COLO668 (cell line): ENCODE results near the gene SLC1A2.
"Not testable (repeated sequence)": the region's sequence is repeated elsewhere in the genome, so short reads cannot be mapped to it uniquely, and the experiment has no call there.

Experiments
- DNase-seq: peaks from one replicate; lab custom pipeline; 2025; ENCODE audit not compliant: unreplicated experiment; lab: John Stamatoyannopoulos, UW

The SLC1A2 gene

GRCh38 chr11:35232891-35233330 is 186.4 kb downstream of the SLC1A2 start:
- DNase-seq = no peak

GRCh38 chr11:35231076-35231860 is 188.1 kb downstream of the SLC1A2 start:
- no peak for DNase-seq

- DNase-seq = no peak
Measured at GRCh38 chr11:35230388-35230787, 189.0 kb downstream of the SLC1A2 start.

- DNase-seq = no peak
Measured at GRCh38 chr11:35228328-35228725, 191.0 kb downstream of the SLC1A2 start.

- DNase-seq = no peak
Measured at GRCh38 chr11:35227576-35228327, 191.6 kb downstream of the SLC1A2 start.

GRCh38 chr11:35226756-35227155 is 192.6 kb downstream of the SLC1A2 start:
- not testable (repeated sequence) for DNase-seq

GRCh38 chr11:35225946-35226520 is 193.3 kb downstream of the SLC1A2 start:
- no peak for DNase-seq

- DNase-seq = no peak
Measured at GRCh38 chr11:35223991-35224390, 195.4 kb downstream of the SLC1A2 start.

GRCh38 chr11:35223371-35223796 is 196.0 kb downstream of the SLC1A2 start:
- no peak for DNase-seq

GRCh38 chr11:35218956-35219355 is 200.4 kb downstream of the SLC1A2 start:
- DNase-seq = no peak

GRCh38 chr11:35216962-35217678 is 202.2 kb downstream of the SLC1A2 start:
- no peak for DNase-seq

GRCh38 chr11:35215945-35216344 is 203.4 kb downstream of the SLC1A2 start:
- no peak for DNase-seq

GRCh38 chr11:35214792-35215193 is 204.6 kb downstream of the SLC1A2 start:
- no peak for DNase-seq

GRCh38 chr11:35214226-35214770 is 205.1 kb downstream of the SLC1A2 start:
- DNase-seq = no peak

GRCh38 chr11:35211952-35212351 is 207.4 kb downstream of the SLC1A2 start:
- no peak for DNase-seq

- DNase-seq = no peak
Measured at GRCh38 chr11:35210876-35211546, 208.3 kb downstream of the SLC1A2 start.

- no peak for DNase-seq
Measured at GRCh38 chr11:35208795-35209194, 210.6 kb downstream of the SLC1A2 start.

- no peak for DNase-seq
Measured at GRCh38 chr11:35207471-35208403, 211.6 kb downstream of the SLC1A2 start.

- no peak for DNase-seq
Measured at GRCh38 chr11:35206616-35207015, 212.7 kb downstream of the SLC1A2 start.
